Activated T-helper 1 cell treated with Interleukin-2 at 50 U/mL for 16 hours (primary cell): ENCODE data around the gene ARHGAP22.

Experiments
- DNase-seq: peaks from one replicate; pipeline ENCODE4 v3.0.0-alpha.2; 2020; ENCODE audit warnings: low read depth

The ARHGAP22 gene

DNA sequence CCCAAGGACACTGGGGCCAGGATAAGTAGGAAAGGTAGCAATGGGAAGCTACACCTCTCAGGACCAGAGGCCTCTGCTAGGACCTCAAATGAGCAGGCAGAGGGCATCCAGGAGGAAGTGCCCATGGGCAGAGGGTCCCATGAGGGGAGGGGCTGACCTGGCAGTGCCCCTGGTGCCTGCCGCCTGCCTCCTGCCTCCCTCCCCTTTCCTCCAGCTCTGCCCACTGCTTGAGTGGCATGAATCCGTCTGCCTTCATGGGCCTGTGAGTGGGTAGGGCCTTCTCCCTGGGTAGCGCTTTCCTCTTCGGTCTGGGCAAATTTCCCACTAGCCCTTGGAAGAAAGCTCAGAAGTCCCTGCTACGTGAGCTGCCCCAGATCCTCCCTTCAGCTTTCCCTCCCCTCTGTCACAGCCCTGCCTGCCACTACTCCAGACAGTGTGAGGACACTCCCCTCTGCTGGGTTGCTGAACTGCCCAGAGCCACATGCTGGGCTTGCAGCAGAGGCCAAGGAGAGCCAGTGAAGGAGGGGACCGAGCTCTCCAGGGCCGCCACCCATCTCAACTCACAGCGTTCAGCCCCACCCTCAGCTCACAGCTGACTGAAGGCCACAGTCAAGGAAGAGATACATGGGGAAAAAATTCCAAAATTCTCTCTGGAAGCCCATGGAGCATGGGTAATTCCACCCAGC, 141.4 kb downstream of the ARHGAP22 start:
- DNase-seq, result no peak

DNA sequence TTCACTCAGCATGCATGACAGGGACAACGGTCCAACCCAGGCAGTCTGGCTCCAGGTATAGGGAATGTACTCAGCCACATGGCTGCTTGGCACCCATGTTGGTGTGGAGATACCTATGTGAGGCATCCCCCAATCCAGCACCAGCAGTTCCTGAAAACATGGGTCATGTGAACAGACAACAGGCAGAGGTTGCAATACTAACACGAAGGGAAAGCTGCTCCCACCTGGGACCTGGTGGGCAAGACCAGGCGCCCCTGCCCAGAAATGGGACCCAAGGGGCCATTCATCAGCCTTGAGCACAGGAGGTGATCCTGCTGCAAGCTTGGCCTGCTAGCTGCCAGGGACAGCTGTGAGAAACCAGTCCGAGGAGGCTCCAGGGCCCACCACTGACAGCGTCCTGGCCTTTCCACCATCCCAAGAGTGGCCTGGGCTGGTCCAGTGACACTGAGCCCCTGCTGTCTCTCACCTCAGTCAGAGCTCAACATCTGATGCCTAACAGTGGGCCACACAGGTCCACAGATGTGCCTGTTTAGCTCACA, 142.3 kb downstream of the ARHGAP22 start:
- no peak for DNase-seq

DNA sequence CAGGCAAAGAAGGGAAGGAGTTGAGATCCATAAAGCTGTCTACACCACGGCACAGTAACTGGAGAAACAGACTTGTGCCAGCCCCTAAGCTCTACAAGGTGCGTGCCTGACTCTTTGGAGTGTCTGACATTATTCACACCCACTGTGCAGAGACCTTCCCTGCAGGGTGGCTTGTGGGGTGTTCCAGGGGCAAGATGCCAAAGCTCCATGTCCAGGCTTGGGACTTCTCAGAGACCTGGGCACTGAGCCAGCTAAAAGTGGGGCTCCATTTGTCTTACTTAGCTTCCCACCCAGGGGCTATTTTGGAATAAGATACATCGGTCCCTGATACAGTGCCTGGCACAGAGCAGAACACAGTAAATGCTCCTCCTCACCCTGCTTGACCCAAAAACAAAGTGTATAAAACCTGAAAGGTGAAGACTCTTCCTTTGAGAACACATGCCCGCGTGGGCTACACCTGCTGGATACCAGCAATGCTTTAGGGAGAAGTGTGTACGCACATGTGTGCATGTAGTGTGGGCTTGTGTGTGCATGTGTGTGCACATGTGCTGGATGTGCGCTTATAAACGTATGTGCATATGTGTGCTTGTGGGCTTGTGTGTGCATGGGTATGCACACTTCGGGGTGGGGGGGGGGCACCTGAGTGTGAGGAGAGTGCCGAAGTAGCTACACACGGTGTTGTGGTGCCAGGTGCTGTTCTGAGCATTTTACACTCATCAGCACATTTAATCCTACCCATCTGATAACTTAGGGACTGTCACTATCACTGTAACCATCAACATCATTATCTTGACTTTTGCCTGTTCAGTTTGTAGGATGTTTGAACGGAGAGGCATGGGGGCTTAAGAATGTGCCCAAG, 143.0 kb downstream of the ARHGAP22 start:
- DNase-seq, result no peak

DNA sequence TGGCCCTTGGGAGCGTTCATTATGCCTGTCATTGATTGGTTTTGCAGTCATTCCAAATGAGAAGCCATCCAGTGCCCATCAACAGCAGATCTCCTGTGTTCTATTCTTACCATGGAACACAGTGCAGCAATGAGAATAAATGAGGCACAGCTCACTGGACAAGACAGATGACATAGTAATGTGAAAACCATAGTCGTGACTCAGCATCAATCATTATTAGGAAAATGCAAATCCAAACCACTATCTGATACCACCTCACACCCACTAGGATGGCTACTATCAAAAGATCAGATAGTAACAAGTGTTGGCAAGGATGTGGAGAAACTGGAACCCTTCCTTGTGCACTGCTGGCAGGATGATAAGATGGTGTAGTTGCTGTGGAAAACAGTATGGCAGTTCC, 144.7 kb downstream of the ARHGAP22 start:
- no peak for DNase-seq

DNA sequence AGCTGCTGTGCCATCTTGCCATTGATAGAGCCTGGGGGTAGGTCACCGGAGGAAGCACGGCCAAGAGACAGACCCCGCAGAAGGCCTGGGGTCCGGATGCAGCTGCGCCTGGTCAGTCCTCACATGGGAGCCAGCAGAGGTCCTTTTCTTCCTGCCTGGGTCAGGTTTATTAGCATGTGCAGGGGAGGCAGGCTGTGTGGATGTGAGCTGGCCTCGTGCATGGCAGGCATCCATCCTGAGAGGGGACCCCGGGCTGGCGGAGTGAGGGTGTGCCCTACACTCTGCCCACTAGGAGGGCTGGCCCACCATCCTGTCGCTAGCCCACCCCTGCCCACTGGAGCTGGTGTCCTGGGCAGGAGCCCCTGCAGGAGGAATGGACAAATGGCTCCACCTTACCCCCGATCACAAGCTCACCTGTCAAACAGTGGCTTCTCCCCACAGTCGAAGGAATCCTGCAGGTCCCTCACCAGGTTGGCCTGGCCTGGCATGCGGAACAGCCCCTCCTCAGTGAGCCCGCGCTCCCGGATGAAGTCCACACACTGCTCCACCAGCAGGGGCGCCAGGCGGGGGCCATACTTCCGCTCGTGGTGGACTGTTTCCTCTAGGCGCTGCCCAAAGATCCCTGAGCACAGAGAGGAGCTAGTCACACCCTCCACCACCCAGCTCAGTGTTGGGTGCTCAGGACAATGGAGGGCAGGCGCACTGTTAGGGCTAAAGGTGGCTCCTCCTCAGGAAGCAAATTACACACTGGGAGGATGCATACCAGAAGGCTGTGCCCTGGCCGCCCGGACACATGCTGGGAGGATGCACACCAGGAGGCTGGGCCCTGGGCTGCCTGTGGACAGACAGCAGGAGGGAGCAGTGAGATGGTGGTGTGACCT, 145.4 kb downstream of the ARHGAP22 start:
- DNase-seq, result no peak

DNA sequence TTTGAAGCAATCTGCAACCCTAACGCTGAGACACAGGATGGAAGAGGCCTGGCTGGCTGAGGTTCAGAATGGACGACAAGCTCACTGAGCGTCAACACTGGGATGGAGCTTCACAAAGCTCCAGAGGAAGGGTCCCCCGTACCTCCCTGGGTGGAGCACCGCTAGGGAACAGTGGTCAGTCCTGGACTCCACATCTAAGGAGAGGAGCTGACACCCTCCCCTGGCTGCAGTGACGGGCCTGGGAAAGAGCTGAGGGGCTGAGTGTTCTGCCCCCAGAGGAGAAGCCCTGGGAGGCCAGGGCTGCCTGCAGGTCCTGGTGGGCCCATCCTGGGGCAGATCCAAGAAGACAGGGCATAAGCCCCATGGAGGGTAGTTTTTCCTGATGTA, 146.2 kb downstream of the ARHGAP22 start:
- DNase-seq, result no peak

DNA sequence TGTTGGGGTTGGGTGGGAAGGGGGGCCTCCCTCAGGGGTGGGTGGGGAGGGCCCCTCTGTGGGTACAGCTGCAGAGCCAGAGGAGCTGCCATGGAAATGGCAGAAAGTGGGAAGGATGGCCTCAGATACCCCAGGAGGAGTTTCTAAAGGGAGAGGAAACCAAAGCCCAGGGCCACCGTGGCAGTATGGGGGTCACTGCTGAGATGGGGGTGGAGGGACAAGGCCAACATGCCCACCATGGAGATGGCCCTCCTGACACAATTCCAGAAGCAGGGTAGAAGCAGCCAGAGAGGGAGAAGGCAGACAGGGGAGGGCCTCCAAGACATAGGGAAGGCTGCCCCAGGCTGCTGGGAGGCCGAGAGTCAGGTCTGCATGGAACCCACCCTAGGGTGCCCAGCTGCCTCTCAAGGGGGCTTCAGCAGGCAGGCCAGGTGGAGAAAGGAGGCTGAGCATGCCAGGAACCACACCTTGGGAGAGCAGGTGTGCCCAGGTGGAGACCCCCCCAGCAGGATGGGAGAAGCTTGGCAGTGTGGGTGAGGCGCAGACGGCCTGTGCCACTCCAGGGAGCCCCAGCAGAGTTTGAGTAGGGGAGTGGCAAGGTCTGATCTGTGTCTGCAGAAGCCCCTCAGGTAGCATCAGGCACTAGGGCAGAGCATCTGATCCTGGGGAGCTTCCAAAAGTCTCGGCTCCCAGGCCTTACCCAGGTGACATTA, 146.8 kb downstream of the ARHGAP22 start:
- DNase-seq, result no peak

DNA sequence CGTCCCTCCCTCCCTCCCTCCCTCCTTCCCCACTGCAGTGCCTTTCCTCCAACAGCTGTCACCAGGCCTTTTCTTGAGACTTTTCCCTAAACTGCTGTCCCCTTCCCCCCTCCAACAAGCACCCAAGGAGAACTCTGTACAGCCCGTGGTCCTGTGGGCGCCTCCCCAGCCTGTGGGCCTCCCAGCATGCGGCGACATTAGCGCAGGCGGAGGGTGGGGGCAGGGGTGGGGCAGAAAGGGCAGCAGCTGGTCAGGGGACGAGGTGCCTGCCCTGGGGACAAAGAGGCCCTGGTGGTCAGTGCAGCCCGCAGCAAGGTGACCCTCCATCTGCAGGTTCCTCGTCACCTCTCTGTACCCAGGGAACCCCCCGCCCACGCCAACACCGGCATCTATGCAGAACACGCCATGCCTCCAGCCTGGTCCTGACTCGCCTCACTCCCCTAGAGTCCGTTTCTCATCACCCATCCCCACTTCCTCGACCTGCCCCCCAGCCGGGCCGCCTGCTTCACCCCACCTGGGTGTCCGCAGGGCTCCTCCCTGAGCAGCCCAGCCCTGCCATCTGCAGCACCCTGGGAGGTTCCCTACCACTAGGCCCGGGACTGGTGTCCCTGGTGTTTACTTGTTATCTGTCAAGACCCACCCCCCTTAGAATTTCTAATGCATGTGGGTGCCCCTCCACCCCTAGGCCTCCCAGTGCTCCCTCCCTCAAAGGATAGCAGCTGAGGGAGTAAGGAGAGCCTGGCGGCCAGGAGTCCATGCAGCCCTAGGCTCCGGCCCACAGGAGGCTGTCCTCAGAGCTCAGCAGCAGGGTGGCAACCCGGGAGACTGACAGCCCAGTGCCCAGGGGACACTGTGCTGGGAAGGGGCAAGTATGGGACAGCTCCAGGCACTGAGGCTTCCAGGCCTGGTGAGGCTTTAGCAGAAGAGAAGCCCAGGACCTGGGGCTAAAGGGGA, 147.8 kb downstream of the ARHGAP22 start:
- DNase-seq, result no peak

DNA sequence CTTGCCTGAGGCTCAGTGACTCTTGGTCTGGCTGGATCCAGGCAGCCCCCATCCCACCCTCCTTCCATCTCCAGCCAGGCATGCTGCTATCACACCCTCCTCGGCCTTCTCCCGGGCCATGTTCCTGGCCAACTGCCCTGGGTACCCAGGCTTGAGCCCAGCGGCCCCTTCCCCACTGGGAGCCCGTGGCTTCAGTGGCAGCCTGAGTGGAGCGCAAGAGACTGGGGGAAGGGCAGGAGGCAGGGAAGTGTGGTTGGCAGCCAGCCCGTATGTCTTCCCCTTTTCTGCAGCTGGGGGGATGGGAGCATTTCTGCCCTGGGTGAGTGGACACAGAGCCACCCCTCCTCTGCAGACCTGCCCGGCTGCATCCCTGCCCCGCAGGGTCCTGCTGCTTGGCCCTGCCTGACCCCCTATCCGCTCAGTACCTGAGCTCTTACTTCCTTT, 148.5 kb downstream of the ARHGAP22 start:
- no peak for DNase-seq

DNA sequence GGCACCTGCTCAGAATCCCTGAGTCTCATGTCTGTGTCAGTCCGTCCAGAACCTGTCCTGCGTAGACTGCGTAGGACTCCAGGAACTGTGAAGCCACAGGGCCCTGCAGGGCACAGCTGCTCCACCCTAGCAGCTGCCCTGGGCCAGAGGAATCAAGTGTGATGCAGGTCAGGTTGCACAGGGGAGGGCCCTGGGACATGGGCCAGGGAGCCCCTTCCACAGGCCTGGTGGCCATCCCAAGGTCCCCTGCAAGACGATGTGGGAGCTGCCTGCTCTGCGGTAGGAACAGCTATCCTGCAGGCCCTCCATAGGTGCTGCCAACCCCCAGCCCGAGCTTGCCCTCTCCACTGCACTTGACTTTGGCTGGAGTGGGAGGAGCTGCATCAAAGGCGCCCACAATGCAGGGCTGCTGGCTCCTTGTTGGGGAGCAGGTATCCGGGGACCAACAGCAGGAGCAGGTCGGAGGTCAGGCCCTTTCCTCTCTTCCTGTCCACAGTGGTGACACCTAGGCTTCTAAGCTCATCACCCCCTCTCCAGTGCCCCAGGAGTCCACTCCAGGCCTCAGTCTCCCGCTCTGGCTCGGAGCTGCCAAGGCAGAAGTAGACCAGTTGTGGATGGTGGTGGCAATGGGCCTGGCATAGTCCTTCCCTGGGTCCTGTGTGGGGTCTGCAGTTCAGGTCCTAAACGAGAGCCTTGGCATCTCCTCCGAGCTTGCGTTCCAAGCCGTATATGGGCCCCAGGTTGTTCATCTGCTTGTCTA, 149.3 kb downstream of the ARHGAP22 start:
- DNase-seq, result no peak

DNA sequence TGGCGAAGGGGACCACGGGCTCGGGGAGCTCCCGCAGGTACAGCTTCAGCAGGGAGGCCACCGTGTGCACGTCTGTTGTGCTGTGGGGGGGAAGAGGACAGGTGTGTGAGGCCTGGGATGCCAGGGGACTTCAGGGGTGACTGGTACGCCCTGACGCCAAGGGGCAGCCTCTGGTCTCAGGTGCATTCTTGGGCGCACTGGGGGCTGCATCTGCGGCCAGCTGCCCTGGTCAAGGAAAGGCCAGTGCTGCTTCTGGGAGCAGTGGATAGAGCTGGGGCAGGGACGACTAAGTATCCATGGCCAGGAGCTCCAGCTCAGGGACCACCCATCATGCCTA, 149.8 kb downstream of the ARHGAP22 start:
- no peak for DNase-seq

DNA sequence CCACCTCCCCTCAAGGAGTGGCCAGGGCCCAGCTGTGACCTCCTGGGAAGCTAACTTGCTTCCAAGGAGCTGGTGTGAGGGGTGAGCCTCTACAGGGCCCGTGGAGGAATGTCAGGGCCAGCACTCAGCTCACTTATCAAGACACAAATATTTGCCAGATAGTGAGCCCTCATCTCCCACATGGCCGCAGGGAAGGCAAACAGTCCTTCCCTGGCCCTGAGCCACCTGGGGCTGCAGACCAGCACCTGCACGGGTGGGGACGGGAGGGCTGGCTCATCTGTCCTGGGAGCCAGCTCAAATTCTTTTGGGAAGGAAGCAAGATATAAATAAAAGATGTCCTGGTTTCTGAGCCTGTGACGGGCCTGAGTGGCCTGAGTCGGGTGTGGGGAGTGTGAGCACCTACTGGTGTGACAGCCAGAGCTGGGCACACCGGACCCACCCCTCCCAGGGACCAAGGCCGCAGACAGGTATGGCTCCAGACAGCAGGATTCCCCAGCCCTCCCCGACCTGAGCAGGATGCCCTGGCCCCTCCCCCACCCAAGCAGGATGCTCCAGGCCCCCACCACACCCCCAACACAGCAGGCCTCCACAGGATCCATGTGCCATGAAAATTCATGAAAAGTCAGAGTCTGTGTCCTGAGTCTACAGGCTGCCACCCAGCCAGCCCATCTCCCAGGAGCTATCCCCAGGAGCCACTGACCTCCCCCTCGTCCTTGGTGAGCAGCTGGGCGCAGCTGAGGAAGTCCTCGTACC, 150.4 kb downstream of the ARHGAP22 start:
- no peak for DNase-seq

DNA sequence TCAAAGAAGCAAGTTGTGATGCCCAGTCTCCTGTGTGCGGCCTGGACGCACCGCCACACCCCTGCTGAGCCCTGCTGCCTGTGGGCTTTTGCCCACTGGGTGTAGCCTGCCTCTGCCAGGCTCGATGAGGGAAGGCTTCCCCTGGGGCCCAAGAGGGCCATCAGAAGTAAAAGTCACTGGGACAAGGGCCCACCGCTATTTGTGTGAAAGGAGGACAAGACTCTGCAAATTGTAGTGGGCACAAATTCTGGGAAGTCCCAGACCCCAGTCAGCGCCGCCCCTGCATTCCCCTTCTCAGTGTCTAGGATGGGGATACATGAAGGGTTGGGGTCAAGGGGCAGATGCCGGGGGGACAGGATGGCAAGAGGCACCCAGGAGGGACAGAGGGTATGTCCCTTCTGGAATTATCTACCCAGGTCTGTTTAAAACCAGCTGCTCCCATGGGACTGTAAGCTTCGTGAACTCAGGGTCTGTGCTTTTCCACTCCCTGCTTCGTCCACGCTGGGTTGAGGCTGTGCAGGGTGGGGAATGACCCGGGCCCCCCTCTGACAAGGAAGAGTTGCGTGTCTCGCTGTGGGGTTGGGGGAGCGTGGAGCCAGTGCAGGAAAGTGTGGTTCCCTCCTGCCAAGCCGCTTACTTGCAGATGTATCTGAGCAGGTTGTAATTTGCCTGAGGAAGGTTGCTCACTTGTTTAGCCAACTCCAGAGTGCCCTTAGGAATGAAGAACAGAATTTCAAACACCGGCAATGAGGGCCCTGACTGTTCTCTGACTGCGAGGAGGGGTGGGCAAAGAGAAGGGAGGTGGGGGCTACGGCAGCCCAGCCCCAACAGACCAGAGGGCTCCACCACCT, 151.2 kb downstream of the ARHGAP22 start:
- no peak for DNase-seq

DNA sequence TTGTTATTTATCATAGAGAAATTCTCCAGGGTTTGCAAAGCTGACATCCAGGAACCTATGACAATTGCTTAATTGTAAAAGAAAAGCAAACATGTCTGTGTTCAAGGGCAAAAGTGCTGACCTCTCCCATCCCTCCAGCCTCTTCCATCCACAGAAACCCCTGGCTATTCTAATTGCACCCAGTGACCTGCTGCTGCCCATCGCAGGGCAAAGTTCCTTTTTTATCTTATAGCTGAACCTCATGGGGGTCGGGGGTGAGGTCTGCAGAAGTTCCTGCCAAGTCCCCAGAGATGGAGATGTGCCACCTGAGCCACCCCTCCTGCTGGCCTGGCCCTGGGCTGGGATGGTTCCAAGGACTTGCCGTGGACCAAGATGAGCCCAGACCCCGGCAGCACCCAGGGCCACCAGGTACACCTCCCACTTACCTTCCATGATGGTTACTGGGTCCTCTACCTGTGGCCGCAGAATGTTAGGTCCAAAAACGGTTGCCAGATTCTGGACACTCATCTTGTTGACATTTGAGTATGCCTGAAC, 151.9 kb downstream of the ARHGAP22 start:
- no peak for DNase-seq

DNA sequence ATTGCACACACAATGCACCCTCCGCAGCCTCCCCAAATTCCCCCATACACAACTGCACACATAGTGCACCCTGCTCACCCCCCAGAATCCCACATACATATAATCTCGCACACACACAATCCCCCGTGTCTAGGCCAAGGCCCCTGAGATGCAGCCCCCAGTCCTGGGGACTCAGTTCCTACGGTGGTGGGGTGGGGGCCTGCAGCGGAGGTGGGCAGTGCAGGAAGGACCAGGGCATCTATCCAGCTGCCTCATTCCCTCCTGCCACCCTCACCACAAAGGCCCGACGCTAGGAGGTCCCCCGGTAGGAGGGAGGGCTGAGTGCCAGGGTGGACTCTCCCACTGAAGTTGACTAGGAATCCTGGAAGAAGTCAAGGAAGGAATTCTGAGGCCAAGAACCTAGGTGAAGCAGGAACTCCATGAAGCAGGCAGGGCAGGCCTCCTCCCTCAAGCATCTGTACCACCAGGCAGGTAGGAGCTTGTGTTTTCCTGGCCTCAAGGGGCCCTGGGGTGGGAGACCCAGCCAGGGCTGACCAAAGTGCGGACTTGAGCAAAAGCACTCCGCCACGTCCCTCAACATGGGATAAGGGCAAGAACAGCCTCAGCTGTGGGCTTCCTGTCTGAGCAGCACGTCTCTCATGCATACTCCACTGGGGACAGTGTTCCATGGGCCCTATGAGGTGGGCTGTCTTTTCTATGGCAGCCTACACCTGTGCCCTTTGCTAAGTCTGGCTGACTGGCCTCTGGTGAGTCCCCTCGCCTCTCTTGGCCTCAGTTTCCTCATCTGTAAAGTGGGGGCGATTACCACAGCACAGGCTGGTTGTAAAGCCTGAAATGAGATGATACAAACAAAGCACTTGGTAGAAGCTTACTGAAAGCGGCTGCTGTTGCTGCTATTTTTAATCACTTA, 152.6 kb downstream of the ARHGAP22 start:
- DNase-seq, result no peak

DNA sequence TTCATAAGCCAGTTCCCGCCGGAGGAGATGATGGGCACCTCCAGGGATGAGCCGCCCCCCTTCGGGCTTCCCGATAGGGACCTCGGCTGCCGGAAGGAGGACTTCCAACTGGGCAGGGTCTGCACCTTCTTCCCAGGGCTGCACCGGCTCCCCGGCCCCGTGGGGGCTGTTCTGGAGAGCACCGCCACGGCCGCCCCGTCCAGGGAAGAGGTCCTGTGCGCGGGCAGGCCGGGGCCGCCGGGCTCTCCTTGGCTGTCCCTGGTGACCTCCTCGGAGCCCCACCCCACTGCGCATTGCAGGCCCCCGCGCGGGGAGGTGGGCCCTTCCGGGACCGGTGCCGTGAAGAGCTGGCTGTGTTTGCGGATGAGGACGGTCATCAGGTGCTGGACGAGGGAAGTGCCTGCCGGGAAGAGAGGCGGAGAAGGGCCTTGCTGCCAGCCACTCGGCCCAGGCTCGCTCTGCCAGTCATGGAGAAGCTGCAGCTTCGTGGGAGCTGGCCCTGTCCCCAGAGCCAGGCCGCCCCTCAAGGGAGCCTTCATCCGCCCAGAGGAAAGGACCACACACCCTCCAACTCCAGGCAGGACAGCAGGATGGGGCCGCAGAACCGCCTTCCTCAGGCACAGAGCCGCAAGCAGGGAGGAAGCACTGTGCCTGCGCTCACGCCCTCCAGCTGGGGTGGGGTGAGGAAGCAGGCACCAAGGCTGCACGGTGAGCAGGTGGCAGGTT, 154.0 kb downstream of the ARHGAP22 start:
- DNase-seq, result no peak
